T47D (cell line): ENCODE results near the gene CRADD.

ENCODE experiments used
- DNase-seq, 2 experiments: peaks; one replicate each; pipeline versions ENCODE4 v3.0.0 to v3.0.0-alpha.2; 2011 to 2012; ENCODE audit warnings: low read depth in 1 of 2, low spot score in 1 of 2
- JUND ChIP-seq: IDR thresholded peaks from 2 replicates; pipeline ENCODE4 v1.6.1; 2012; ENCODE audit warnings: low read depth
- in situ Hi-C: cut with HindIII; loops from 2 replicates; pipeline ENCODE4 v1.10.0; 2016; ENCODE audit warnings: low sequenced_read_pairs, low pct_unique_long_range_greater_than_20kb

CRADD gene

DNA sequence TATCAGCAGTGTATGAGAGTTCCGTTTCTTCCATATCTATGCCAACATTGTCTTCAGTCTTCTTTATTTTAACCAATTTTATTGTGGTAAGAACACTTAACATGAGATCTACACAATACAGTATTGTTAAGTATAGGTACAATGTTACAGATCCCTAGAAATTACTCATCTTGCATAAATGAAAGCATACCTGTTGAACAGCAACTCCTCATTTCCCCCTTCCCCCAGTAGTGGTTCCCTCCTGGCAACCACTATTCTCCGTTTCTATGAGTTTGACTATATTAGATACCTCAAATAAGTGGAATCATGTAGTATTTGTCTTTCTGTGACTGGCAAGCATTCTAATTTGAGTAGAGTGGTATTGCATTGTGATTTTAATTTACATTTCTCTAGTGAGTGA lies 150.5 kb downstream of the CRADD start:
- TF ChIP-seq JUND: no peak
- no peak for DNase-seq
- in situ Hi-C loops: no loop called here

DNA sequence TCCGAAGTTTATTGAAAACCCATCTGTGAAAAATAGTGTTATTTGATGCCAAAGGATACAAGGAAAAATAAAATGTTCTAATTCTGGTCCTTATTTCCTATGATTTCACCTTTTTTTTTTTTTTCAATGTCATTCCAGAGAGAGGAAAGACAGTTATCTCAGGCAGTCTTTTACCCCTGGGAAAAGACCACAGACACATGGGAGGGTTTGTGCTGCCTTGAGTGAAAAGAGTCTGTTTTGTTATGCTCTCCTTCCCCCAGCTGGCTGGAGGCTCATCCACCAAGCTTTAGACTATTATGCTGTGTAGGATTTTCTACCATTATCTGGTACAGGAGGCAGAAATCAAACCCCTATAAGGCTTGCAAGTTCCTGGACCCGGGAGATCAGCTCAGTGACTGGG lies 151.8 kb downstream of the CRADD start:
- no peak for TF ChIP-seq JUND
- no peak for DNase-seq
- in situ Hi-C loops: no loop called here

DNA sequence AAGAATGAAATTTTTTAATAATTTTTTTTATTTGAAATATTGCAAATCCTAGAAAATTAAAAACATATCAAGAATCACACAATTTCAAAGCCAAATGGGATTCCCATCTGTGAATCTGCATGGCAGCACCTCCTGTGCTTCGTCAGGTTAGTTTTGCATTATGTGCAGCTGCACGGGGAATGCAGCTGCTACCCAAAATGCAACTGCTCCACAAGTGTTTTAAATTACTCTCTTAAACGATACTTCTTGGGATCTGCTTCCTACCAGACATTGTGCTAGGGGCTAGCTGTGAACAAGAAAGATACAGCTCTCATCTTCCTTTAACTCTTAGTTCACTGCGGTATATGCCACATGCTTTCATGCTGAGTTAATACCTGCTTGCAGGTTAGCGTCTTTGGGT lies 154.2 kb downstream of the CRADD start:
- no peak for TF ChIP-seq JUND
- in situ Hi-C loops: no loop called here
- DNase-seq: no peak

DNA sequence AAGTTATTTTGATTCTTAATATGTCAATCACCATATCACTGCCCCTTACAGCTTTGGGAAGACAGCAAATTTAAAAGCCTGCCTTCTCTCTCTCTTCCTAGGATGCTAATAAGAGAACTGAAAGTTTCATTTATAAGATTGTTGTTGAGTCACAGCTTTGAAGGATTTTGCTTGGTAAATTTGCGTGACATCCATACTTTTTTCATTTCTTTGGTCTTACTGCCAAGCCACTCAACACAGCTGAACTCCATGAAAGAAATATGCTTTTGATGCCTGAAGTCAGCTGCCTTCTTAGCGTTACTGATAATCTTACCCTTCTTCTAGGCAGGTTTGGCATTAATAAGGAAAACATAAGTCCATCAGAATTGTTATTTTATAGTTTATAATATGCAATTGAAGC lies 155.0 kb downstream of the CRADD start:
- no peak for TF ChIP-seq JUND
- no peak for DNase-seq
- in situ Hi-C loops: no loop called here

DNA sequence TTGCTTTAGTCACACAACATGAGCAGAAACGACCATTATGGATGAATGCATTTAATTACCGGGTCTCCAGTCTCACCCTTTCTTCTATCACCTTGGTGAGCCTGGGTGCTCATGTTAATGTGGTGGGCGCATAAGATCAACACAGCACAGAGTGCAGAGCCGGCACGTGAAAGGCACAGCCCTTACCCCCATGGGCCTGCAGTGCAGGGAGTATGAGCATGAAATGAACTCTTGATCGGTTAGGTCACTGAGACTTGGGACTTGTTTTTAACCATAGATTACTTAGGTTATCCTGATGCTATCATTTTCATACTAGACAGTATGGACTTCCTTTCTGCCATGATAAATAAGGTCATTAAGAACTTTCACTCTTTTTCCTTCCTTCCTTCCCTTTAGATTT lies 156.8 kb downstream of the CRADD start:
- in situ Hi-C loops: no loop called here
- DNase-seq: no peak
- no peak for TF ChIP-seq JUND

DNA sequence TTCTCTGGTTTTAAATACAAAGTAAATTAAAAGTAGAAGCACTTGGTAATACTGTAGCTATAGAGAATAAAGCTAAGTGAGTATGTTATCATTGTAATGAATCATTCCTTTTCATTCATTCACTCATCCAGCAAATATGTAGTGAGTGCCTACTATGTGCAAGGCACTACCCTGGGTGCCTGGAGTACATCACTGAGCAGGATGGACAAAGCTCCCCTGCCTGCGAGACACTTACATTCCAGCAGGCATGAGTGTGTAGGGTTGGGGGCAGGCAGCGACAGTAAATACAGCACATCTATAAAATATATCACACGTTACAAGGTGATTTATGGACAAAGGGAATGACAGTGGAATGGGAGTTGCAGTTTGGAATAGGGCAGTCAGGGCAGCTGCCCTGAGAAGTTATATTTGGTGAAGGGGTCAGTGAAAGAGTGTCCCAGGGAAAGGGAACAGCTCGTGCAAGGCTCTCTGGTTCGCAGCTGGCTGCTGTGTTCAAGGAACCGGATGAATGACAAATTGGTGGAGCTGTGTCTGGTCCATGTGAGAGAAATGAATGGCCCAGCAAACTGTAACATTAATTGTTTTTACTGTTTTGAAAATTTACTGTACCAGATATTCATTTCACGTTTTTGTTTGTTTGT lies 159.6 kb downstream of the CRADD start:
- in situ Hi-C loops: no loop called here
- no peak for TF ChIP-seq JUND

DNA sequence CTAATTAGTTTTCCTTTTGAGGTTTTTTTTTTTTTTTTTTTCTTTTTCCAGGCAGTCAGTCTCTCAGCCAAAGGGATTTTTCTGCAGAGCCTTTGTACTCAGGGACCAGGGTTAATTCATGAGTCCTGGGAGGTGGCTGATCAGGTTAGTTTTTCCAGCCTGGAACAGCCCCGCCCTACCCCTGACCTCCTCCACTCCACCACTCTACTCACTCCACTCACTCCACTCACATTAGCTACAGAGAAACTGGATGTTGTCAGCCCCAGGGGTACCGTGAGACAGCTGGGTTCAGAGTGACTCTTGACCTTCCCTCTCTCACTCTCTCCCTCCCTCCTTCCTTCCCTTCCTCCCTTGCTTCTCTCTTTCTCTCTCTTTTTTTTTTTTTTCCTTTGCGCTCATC lies 161.0 kb downstream of the CRADD start:
- no peak for DNase-seq
- in situ Hi-C loops: no loop called here
- no peak for TF ChIP-seq JUND

More for the DNA sequence above, 159.6 kb downstream of the CRADD start:
- no peak for DNase-seq

DNA sequence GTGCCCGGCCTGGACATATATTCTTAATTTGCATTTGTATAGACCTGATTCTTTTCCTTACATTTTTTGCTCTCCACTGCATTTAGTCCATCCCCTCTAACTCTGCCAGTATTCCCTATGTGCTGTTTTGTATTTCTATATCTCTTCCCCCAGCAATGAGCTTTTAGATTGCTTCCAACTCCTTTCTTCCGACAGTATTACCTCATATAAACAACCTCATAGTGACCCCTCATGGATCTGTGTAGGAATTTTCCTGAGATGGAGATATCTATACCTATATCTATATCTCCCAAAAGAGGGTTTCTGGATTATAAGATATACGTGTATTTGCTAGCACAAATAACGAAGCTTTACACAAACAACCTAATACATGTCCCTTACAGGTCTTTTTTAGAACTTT lies 161.9 kb downstream of the CRADD start:
- no peak for DNase-seq
- in situ Hi-C loops: no loop called here

DNA sequence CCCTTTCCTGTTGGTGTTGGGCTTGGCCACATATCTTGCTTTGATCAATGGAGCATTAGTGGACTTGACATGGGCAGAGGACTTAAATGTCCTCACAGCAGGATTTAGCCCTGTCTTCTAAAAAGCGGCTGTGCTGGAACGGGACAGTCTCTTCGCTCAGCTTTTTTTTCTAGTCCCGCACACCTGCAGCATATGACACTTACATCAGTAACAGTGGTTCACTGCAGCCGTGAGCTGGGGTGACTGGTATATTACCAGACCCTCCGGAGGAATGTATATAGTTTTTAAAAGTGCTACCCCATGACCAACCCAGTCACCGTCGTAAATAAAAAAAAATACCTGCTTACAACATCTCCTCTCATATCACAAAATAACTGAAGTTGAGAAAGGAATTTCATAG lies 164.5 kb downstream of the CRADD start:
- no peak for DNase-seq
- no peak for TF ChIP-seq JUND
- in situ Hi-C loops: no loop called here

More for the DNA sequence above, 161.9 kb downstream of the CRADD start:
- TF ChIP-seq JUND: no peak

DNA sequence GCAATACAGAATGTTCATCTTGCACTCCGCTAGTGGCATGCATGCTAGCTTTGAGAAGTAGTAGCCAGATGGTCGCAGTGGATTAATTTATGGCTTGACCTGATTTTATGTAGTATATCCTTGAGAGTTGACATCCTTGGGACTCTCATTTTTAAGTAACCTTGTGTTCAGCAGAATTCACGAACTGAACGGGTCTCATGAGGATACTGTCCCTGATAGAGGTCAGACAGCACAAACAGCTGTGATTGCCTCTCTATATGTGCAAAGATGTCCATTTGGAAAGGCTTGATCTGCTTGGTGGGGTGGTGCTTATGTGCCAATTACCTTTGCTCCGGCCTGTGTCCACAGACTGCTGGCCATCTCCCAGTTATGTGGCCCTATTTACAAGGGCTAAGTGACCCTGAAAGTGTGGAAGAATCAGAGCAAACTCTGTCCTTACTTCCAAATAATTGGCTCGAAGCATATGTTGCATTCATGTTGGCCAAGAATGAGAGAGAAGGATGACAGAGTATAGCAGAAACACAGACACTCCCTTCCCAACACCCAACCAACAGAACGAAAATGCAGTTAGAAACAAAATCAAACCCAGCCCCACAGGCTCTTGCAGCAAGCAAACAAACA lies 167.1 kb downstream of the CRADD start:
- TF ChIP-seq JUND: no peak
- in situ Hi-C loops: no loop called here

DNA sequence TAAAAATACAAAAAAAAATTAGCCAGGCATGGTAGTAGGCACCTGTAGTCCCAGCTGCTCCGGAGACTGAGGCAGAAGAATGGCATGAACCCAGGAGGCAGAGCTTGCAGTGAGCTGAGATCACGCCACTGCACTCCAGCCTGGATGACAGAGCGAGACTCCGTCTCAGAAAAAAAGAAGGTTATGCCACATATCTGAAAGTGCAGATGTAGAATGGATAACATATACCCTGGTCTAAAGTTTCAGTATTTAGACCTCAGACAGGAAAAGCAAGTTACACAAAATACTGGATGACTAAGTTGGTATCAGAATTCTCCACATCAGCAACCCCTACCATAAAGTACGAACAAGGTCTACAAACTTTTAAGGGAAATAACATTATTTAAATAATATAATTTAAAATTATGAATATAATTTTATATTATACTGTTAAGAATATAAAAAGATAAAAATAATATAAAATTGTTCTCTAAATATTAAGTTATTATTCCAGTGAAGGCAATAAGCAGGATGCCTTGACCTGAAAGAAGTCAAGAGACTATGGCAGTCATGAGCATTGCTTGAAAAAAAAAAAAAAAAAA lies 169.9 kb downstream of the CRADD start:
- no peak for DNase-seq
- TF ChIP-seq JUND: no peak

More for the DNA sequence above, 167.1 kb downstream of the CRADD start:
- no peak for DNase-seq

DNA sequence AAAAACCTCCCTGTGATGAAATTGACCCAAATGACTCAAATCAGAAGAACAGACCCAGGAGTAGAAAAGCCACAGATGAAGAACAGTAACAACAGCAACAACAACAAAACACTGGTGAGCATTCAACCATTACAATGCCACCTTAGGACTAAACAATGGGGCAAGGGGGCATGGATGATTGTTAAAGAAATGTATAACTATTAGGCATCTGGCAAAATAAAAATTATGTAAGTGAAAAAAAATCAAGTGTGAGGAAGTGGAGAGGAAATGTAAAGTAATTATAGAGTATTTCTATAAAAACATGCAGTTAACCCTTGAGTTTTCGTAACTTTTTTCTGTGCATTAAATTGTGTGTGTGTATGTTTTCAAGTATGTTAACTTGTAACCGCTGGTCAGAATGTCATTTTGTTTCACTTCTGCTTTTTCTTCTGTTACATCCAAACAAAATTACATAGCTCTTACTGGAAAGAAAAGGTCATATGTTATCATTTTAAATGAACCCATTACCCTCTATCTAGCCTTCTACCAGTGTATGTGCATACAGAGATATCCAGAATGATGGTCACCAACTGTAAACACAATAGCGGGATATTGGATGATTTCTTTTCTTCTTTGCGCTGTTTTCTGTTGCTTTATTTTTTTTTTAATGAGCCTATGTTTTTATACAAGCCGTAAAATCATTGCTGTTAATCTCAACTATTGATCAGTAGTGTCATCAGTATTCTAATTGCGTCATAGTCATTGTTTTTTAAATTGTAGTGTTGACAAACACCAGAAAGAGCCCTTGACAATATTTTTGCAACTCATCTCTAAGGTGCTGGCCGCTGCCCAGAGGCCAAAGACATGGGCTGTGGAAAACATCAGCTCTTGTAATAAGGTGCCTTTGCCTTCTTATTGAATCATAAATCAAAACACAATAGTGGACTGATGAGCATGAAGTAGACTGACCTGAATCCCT lies 170.6 kb downstream of the CRADD start:
- no peak for DNase-seq
- in situ Hi-C loops: no loop called here
- TF ChIP-seq JUND: no peak

More for the DNA sequence above, 169.9 kb downstream of the CRADD start:
- in situ Hi-C loops: no loop called here
